Activated naive CD8-positive, alpha-beta T cell treated with anti-CD3 and anti-CD28 coated beads, Interleukin-2, amount 10 ng/mL, durations not matched to agents 7 days and 5 days (primary cell): ENCODE results near the gene IFNK. TPM values are rescaled to one million over a fixed set of nuclear protein-coding genes. Genes with fewer than 3 reads are reported as not detected.

ENCODE experiments used
- ATAC-seq: fragments of 150-1000 bp; cut with Tn5 transposase; one replicate; pipeline ENCODE4 v1.10.0; 2021; ENCODE audit warnings: low read depth, moderate library complexity
- POLR2A ChIA-PET: fragments of 350-600 bp; sonication (Branson Sonifier 250); formaldehyde crosslinking; loops from one replicate; lab custom pipeline; 2021; ENCODE audit warnings: antibody characterized with exemption; lab: Charles Lee
- DNase-seq: peaks from one replicate; pipeline ENCODE4 v3.0.0; 2021
- H3K27ac Mint-ChIP-seq: one replicate; pipeline ENCODE4 v1.8.0; 2022; ENCODE audit warnings: mild to moderate bottlenecking, mixed read lengths
- H3K27me3 Mint-ChIP-seq: one replicate; pipeline ENCODE4 v1.8.0; 2022; ENCODE audit warnings: mild to moderate bottlenecking, moderate library complexity, mixed read lengths
- H3K36me3 Mint-ChIP-seq: one replicate; pipeline ENCODE4 v1.8.0; 2021; ENCODE audit warnings: mild to moderate bottlenecking, mixed read lengths
- H3K4me1 Mint-ChIP-seq: one replicate; pipeline ENCODE4 v1.8.0; 2021; ENCODE audit warnings: mixed read lengths
- H3K4me3 Mint-ChIP-seq: one replicate; pipeline ENCODE4 v1.8.0; 2022; ENCODE audit warnings: mild to moderate bottlenecking, moderate library complexity, mixed read lengths
- H3K9me3 Mint-ChIP-seq: one replicate; pipeline ENCODE4 v1.8.0; 2021; ENCODE audit warnings: mixed read lengths
- total RNA-seq, 2 experiments: library from RNA; stranded (reverse); gene quantifications; one replicate each; pipeline ENCODE4 v1.2.3, GENCODE V29; 2021

Gene IFNK
- total RNA-seq, 2 experiments from 2014 or later = not detected

DNA sequence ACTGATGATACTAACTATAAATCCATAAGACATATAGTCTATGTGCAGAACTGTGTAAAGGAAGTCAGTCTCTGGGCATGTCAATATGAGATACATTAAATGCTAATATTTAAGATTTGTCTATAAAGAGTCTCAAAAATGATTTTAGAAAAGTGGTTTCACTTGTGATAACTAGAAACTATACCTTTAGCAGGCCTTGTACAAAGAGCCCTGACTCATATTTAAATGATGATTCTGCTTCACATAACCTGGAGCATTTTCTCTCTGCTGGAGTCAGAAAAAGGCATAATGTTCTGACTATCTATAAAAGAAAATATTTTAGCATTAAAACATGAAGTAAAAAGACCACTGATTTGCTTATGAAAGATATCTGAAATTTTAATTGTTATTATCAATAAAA is 34.2 kb downstream of the IFNK start:
- no peak for DNase-seq
- Mint-ChIP-seq H3K4me1 (no peaks in the 10 kb centered on the region), H3K4me3 (no peak overlapping the region), H3K9me3 (no peaks in the 10 kb centered on the region), H3K36me3 (peaks cover 11% of the 10 kb centered on the region), H3K27me3 (no peaks in the 10 kb centered on the region), H3K27ac (no peak overlapping the region)
- POLR2A ChIA-PET = no interaction called here
- no peak for ATAC-seq

DNA sequence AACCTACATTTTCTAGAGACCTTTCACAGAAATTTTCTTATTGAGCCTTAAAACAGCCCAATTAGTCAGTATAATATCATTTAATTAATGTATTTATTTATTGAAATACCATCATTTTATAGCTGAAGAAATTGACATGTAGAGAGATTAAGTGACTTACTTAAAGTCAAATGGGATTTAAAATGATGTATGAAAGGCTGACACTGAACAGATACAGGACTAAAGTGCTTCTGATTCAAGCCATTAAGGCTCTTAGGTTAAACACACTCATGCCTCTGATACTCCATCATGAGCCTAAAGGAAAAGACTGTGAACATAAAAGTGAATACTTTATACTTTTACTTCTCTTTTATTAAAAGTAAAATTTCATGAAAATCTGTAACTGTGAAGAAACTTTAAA is 36.4 kb downstream of the IFNK start:
- Mint-ChIP-seq H3K4me1 (peaks cover 12% of the 10 kb centered on the region), H3K27ac (no peak overlapping the region), H3K9me3 (no peaks in the 10 kb centered on the region), H3K36me3 (peaks cover 12% of the 10 kb centered on the region), H3K27me3 (no peaks in the 10 kb centered on the region), H3K4me3 (no peak overlapping the region)
- POLR2A ChIA-PET = no interaction called here
- DNase-seq (no peak), ATAC-seq (no peak)

DNA sequence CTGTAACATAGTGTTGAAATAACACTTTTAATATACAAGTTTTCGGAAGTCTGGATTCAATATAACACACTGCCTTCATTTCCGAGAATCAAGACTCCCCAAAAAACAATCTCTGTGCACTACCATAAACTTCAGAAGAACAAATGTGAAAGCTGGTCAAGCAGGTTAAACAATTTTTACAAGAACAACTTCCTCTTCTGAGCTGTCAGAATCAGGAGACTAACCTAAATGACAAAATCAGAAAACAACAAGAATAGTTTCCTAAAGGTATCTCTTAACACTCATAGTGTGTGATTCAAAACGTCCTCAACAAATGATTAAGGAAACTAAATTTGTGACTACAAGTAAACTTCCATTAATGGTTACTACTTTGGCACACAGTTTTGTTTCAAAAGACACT is 37.6 kb downstream of the IFNK start:
- no peak for ATAC-seq
- no peaks in the 10 kb centered on the region for H3K27me3 Mint-ChIP-seq
- no peak overlapping the region for H3K27ac Mint-ChIP-seq

DNA sequence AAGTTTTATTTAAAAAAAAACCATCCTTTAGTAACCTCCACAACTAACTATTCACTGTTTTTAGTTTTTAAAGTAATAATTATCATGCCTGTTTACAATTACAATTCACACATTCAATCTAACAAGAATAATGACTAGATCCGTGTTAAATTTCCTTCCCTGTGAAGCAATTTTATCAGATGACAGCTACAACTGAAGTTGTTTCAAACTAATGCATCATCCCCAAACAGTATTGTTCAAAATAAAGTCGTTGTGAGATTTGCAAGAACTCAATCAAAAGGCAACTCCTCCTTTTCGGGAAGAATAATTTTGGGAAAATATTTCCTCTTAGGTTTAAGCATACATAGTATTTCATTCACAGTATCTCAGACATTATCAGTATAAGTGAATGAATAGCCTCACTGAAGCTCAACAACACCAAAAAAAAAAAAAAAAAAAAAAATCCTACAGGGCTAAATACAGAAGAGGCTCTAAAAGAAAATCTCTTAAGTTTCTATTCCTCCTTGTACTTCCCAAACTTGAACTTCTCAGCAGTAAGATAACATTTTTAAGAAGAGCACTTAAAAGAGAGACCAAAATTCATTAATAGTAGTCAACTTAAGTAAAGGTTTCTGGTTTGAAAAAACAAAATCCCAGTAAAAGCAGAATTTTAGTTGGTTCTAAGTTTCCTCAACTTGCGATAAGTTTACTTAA is 39.8 kb downstream of the IFNK start:
- Mint-ChIP-seq H3K36me3 (peaks cover 22% of the 10 kb centered on the region), H3K9me3 (no peaks in the 10 kb centered on the region), H3K27ac (no peak overlapping the region), H3K27me3 (no peaks in the 10 kb centered on the region), H3K4me3 (no peak overlapping the region), H3K4me1 (peaks cover 14% of the 10 kb centered on the region)
- DNase-seq (no peak), ATAC-seq (no peak)
- POLR2A ChIA-PET = interaction anchor here (1.9 kb wide), 1 partner anchor 10 kb away, joined by 9 read pairs; the partner anchor contains the start of gene C9orf72

More for the DNA sequence above, 37.6 kb downstream of the IFNK start:
- DNase-seq = no peak
- POLR2A ChIA-PET = no interaction called here
- Mint-ChIP-seq H3K36me3 (peaks cover 14% of the 10 kb centered on the region), H3K4me1 (peaks cover 14% of the 10 kb centered on the region), H3K9me3 (no peaks in the 10 kb centered on the region), H3K4me3 (no peak overlapping the region)

DNA sequence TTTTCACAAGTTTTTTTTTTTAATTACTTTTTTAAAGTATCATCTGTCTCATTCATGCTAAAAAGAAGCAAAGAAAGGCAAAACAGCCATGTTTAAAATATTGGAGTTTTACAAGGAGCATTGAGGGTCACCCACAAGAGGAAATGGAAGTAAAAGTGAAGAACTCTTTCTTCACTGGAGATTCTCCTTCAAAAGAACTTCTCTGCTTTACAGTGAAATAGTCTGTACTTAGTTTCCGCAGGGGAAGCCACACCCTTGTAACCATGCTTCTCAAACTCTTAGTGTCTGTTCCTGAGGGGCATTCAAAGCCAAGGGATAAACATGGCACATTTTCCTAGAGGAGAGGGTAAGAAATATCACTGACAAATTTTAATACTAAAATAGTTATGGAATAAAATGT is 40.6 kb downstream of the IFNK start:
- peak; percentile 54 for ATAC-seq
- DNase-seq = no peak
- POLR2A ChIA-PET = interaction anchor here (1.9 kb wide), 1 partner anchor 9 kb away, joined by 9 read pairs; the partner anchor contains the start of gene C9orf72
- Mint-ChIP-seq H3K27ac (peak overlapping the region; percentile 76), H3K9me3 (no peaks in the 10 kb centered on the region), H3K27me3 (no peaks in the 10 kb centered on the region), H3K4me3 (peak overlapping the region; percentile 59), H3K4me1 (peaks cover 14% of the 10 kb centered on the region), H3K36me3 (peaks cover 22% of the 10 kb centered on the region)

DNA sequence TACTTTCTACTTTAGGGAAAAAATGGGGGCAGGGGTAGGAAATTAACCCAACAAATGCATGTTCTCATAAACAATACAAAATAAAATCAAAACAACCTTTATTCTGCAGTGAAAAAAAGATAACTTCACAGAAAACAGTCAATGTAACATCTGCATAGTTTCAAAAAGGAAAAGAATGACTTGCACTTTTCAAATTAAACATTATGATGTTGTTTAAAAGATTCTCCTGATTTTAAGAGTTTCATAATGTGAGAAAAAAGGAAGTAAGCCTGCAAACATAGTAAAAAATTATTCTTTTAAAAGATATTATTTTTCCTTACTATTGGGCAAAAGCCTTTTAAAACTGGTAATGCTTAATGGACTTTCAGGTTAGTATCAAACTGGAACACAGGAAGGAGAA is 41.6 kb downstream of the IFNK start:
- Mint-ChIP-seq H3K4me3 (no peak overlapping the region), H3K27me3 (no peaks in the 10 kb centered on the region), H3K4me1 (peaks cover 14% of the 10 kb centered on the region), H3K9me3 (no peaks in the 10 kb centered on the region), H3K27ac (no peak overlapping the region), H3K36me3 (peaks cover 22% of the 10 kb centered on the region)
- no peak for DNase-seq
- POLR2A ChIA-PET = no interaction called here
- no peak for ATAC-seq

DNA sequence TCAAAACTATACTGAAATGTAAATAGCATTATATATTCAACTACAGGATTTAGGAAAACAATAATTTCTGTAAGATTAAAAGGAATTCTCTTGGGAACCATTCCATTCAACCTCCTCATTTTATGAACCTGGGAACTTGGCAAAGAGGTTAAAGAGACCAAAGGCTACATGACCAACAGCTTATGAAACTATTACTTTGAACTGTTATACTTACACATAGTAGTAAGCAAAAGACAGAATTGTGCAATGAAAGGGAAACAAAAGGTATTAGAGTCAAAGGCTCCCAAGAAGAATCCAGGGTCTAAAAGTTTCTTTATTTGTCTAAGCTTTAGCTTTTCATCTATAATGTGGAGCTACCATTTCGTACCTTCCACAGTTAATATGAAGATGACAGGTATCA is 42.0 kb downstream of the IFNK start:
- no peak overlapping the region for H3K4me3 Mint-ChIP-seq
- H3K27ac Mint-ChIP-seq = no peak overlapping the region
- H3K36me3 Mint-ChIP-seq = peaks cover 22% of the 10 kb centered on the region
- no peaks in the 10 kb centered on the region for H3K9me3 Mint-ChIP-seq
- DNase-seq (no peak), ATAC-seq (no peak)
- H3K4me1 Mint-ChIP-seq = peaks cover 14% of the 10 kb centered on the region
- no peaks in the 10 kb centered on the region for H3K27me3 Mint-ChIP-seq
- POLR2A ChIA-PET = no interaction called here

DNA sequence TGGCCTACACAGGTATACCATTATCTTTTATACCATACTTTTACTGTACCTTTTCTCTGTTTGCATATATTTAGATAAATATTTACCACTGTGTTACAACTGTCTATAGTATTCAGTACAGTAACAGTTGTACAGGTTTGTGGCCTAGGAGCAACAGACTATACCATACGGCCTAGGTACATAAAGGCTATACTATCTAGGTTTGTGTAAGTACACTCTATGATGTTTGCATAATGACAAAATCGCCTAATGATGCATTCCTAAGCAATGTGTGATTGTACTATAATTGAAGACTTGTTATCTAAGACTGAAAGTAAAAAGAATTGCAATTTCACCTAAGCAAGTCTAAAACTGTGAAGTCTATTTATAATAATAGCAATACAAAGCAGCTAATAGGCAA is 45.3 kb downstream of the IFNK start:
- Mint-ChIP-seq H3K4me1 (peaks cover 25% of the 10 kb centered on the region), H3K36me3 (peaks cover 14% of the 10 kb centered on the region), H3K27me3 (no peaks in the 10 kb centered on the region), H3K9me3 (no peaks in the 10 kb centered on the region), H3K27ac (no peak overlapping the region), H3K4me3 (no peak overlapping the region)
- POLR2A ChIA-PET = no interaction called here
- no peak for DNase-seq
- ATAC-seq = no peak

DNA sequence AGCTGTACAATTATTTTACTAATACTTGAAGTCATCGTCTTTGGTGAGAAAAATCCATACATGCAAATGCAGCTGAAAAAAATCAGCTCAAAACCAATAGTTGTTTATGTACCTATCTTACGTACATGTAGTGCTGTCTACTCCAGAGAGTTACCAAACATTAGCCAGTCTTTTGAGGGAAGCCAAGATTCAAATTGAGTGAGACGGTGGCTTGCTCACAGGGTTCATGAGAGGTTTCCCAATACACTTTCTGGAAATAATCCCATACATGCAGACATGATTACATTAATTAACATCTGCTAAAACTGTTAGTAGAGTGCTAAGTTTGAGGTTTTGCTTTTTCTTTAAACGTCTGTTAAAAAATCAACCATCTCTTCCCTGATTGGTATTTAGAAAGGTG is 46.9 kb downstream of the IFNK start:
- H3K4me3 Mint-ChIP-seq = no peak overlapping the region
- H3K9me3 Mint-ChIP-seq = no peaks in the 10 kb centered on the region
- H3K27me3 Mint-ChIP-seq = no peaks in the 10 kb centered on the region
- DNase-seq (no peak), ATAC-seq (no peak)
- peaks cover 11% of the 10 kb centered on the region for H3K36me3 Mint-ChIP-seq
- peaks cover 19% of the 10 kb centered on the region for H3K4me1 Mint-ChIP-seq
- peak overlapping the region; percentile 57 for H3K27ac Mint-ChIP-seq
- POLR2A ChIA-PET = no interaction called here

DNA sequence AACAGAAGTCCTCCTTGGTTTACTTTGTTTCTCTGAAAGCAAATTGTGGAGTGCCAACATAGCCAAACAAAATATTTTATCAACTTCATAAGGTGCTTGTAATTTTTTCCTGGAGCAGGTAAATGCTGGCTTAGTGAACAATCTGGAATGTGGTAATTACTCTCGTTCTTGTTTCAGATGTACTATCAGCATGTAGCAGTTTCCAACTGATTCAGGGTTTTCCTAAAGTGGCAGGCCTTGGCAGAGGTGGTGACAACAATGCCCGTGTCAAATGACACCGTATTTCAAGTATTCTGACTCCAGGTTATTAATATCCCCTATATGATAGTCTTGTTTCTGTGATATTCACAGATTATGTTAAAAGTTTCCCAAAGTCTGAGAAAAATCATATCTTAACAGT is 48.0 kb downstream of the IFNK start:
- H3K4me1 Mint-ChIP-seq = peaks cover 19% of the 10 kb centered on the region
- H3K27me3 Mint-ChIP-seq = no peaks in the 10 kb centered on the region
- no peaks in the 10 kb centered on the region for H3K9me3 Mint-ChIP-seq
- H3K36me3 Mint-ChIP-seq = peaks cover 6% of the 10 kb centered on the region
- DNase-seq (no peak), ATAC-seq (no peak)
- POLR2A ChIA-PET = interaction anchor here (0.5 to 2.3 kb wide), 4 partner anchors 24 to 680 kb away, joined by 3 to 9 read pairs (median 4); no protein-coding TSS in a partner anchor
- H3K4me3 Mint-ChIP-seq = peak overlapping the region; percentile 92
- H3K27ac Mint-ChIP-seq = peak overlapping the region; percentile 97

DNA sequence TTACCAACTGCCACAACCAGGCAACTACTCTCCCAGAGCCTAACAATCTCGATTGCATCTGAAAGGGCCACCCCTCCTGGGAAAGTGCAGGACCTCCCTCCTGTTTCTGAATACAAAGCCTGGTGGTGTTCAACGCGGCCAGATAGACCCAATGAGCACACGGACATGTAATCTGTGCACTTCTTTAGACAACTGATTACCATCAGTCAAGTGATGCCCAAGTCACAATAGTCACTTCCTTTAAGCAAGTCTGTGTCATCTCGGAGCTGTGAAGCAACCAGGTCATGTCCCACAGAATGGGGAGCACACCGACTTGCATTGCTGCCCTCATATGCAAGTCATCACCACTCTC is 48.5 kb downstream of the IFNK start:
- Mint-ChIP-seq H3K4me1 (peaks cover 19% of the 10 kb centered on the region), H3K9me3 (no peaks in the 10 kb centered on the region), H3K27me3 (no peaks in the 10 kb centered on the region), H3K27ac (peak overlapping the region; percentile 97), H3K36me3 (peaks cover 1% of the 10 kb centered on the region), H3K4me3 (peak overlapping the region; percentile 92)
- no peak for DNase-seq
- ATAC-seq = peak; percentile 43
- POLR2A ChIA-PET = interaction anchor here (0.8 to 2.3 kb wide), 6 partner anchors 194 to 681 kb away, joined by 3 to 9 read pairs (median 4); partner anchors contain the start of gene IFT74

DNA sequence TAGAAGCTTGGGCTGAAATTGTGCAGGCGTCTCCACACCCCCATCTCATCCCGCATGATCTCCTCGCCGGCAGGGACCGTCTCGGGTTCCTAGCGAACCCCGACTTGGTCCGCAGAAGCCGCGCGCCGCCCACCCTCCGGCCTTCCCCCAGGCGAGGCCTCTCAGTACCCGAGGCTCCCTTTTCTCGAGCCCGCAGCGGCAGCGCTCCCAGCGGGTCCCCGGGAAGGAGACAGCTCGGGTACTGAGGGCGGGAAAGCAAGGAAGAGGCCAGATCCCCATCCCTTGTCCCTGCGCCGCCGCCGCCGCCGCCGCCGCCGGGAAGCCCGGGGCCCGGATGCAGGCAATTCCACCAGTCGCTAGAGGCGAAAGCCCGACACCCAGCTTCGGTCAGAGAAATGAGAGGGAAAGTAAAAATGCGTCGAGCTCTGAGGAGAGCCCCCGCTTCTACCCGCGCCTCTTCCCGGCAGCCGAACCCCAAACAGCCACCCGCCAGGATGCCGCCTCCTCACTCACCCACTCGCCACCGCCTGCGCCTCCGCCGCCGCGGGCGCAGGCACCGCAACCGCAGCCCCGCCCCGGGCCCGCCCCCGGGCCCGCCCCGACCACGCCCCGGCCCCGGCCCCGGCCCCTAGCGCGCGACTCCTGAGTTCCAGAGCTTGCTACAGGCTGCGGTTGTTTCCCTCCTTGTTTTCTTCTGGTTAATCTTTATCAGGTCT is 49.0 kb downstream of the IFNK start, which contains the start of gene C9orf72:
C9orf72 (minus strand) TSS at position 564 of the 716 bp plus-strand sequence. CDS start 6,361 bp downstream, outside the sequence.
- Mint-ChIP-seq H3K27me3 (no peaks in the 10 kb centered on the region), H3K9me3 (peaks cover 2% of the 10 kb centered on the region), H3K27ac (peak within 1 kb of the TSS; percentile 100), H3K4me1 (peaks cover 19% of the 10 kb centered on the region), H3K4me3 (peak within 1 kb of the TSS; percentile 98), H3K36me3 (no peaks in the 10 kb centered on the region)
- POLR2A ChIA-PET = interaction anchor here (0.8 to 2.3 kb wide), 7 partner anchors 9 to 681 kb away, joined by 3 to 9 read pairs (median 4); partner anchors contain the start of gene IFT74
- ATAC-seq = peak; percentile 59
- peak; percentile 92 for DNase-seq
